Choroid plexus epithelial cell (primary cell): ENCODE results near the gene KRT74.

Source experiments
- DNase-seq: peaks from one replicate; pipeline ENCODE4 v3.0.0-alpha.2; 2010; ENCODE audit warnings: low read depth
- H3K4me3 ChIP-seq: 2 replicates; pipeline ENCODE4 v1.5.1; 2011; ENCODE audit warnings: low read depth, mild to moderate bottlenecking, control low read depth, low read length, moderate library complexity
- TF ChIP-seq, protein P1 (sequence below): conservative IDR thresholded peaks from 2 replicates; pipeline ENCODE4 v1.5.1; 2011; ENCODE audit warnings: low read depth, mild to moderate bottlenecking, control low read depth, inconsistent platforms, low read length, moderate library complexity

Gene KRT74

GRCh38 chr12:52582486-52582885, 8.8 kb upstream of the KRT74 start:
- H3K4me3 ChIP-seq: no peak overlapping the region
- DNase-seq: no peak
- TF ChIP-seq, protein P1, sequence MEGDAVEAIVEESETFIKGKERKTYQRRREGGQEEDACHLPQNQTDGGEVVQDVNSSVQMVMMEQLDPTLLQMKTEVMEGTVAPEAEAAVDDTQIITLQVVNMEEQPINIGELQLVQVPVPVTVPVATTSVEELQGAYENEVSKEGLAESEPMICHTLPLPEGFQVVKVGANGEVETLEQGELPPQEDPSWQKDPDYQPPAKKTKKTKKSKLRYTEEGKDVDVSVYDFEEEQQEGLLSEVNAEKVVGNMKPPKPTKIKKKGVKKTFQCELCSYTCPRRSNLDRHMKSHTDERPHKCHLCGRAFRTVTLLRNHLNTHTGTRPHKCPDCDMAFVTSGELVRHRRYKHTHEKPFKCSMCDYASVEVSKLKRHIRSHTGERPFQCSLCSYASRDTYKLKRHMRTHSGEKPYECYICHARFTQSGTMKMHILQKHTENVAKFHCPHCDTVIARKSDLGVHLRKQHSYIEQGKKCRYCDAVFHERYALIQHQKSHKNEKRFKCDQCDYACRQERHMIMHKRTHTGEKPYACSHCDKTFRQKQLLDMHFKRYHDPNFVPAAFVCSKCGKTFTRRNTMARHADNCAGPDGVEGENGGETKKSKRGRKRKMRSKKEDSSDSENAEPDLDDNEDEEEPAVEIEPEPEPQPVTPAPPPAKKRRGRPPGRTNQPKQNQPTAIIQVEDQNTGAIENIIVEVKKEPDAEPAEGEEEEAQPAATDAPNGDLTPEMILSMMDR: no peak

- TF ChIP-seq, protein P1: no peak
- no peak overlapping the region for H3K4me3 ChIP-seq
- DNase-seq: peak; percentile 43
These were observed 7.8 kb upstream of the KRT74 start for GRCh38 chr12:52581481-52581880.

GRCh38 chr12:52581066-52581465, 7.4 kb upstream of the KRT74 start:
- DNase-seq: no peak
- H3K4me3 ChIP-seq: no peak overlapping the region
- TF ChIP-seq, protein P1: no peak

DNA sequence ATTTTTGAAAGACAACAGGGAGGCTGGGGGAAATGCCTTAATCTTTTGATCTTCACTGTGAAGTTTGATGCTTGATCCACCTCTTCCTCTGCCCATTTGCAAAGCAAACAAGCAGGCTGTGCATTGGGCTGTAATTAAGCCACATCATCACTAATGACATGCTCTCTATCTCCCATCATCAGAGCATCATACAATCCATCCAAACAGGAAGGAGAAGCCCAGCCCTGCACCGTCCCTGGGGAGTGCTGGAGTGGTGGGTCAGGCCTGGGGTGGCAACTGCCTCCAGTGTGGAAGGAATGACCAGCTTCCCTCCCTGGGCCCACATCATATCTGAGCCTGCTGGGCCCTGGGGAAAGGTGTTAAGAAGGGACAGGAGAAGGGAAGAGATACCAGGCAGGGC, 6.9 kb upstream of the KRT74 start:
- TF ChIP-seq, protein P1: no peak
- no peak overlapping the region for H3K4me3 ChIP-seq
- no peak for DNase-seq

DNA sequence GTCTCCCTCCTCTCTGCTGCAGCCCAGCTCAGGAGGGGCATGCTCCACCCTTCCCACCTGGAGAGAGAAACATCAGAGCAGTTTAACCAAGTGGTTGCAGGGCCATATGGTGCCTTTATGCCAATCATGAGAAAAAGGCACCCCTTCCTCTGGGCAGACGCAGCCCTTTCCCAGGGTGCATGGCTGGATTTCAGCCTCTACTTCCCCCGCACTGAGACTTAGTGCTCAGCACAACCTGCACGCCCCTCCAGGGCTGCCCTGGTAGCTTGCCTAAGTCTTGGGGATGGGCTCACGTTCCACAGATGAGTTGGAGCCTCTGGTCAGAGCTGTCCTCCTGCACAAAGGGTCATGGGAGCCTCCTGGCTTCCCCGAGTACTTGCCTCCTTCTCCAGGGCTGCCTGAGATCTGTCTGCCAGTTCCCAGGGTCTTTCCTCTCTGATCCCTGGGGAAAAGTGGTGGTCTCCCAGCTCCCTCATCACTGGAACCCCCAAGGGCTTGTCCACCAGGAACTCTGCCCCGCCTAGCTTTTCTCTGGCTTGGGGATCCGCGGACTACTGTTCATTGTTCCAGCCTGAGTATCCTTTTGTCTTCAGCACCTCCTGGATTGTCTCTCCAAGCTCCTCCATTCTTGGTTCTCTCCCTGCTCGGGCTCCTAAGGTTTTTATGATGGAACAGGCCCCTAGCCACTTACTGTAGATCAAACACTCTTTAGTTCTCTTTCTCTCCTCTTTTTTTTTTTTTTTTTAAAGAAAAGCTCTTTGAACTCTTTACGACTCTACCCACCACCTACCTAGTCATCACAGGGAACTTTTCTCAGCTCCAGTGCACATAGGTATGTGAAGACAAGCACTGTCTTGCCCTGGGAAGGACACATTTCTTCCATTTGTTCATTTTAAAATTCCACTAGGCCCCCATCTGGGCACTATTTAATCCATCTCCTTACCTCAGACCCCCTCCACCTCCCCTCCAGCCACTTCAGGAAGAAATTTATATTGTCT, 6.1 kb upstream of the KRT74 start:
- DNase-seq: no peak
- TF ChIP-seq, protein P1: no peak
- H3K4me3 ChIP-seq: no peak overlapping the region

- H3K4me3 ChIP-seq: no peak overlapping the region
- no peak for DNase-seq
- TF ChIP-seq, protein P1: no peak
These were observed 4.8 kb upstream of the KRT74 start for GRCh38 chr12:52578469-52578868.

GRCh38 chr12:52577316-52577715, 3.7 kb upstream of the KRT74 start:
- TF ChIP-seq, protein P1: no peak
- DNase-seq: no peak
- H3K4me3 ChIP-seq: no peak overlapping the region
